SHP77 (cell line): ENCODE results near the gene CLDN6.
A peak's percentile ranks its signal among the peaks of the same experiment; 100 is the strongest.

Source experiments
- DNase-seq, 2 experiments: peaks; one replicate each; lab custom pipeline; 2025; lab: John Stamatoyannopoulos, UW

CLDN6 gene

GRCh38 chr16:2971985-2972784, 45.8 kb downstream of the CLDN6 start:
- no peak for DNase-seq

GRCh38 chr16:2971134-2971984, 46.6 kb downstream of the CLDN6 start:
- DNase-seq: no peak

- DNase-seq: no peak
Measured at GRCh38 chr16:2970563-2970962, 47.4 kb downstream of the CLDN6 start.

GRCh38 chr16:2969545-2970521, 48.1 kb downstream of the CLDN6 start:
- DNase-seq: peak in 1 of 2 experiments; percentile 53

GRCh38 chr16:2968738-2969544, 49.0 kb downstream of the CLDN6 start, which contains the start of gene PAQR4:
PAQR4 (plus strand) TSS chr16:2969348; CDS start chr16:2969675, 327 bp downstream.
- peak; percentile 82 to 89 for DNase-seq

- peak; percentile 31 to 53 for DNase-seq
Measured at GRCh38 chr16:2968368-2968737, 49.6 kb downstream of the CLDN6 start.

GRCh38 chr16:2967721-2968161, 50.2 kb downstream of the CLDN6 start:
- DNase-seq: no peak

GRCh38 chr16:2967211-2967631, 50.8 kb downstream of the CLDN6 start:
- no peak for DNase-seq

GRCh38 chr16:2966808-2967191, 51.2 kb downstream of the CLDN6 start:
- no peak for DNase-seq

- no peak for DNase-seq
Measured at GRCh38 chr16:2966043-2966807, 51.8 kb downstream of the CLDN6 start.
